Measurements from ENCODE around the gene TYRP1. TPM values are rescaled to one million over a fixed set of nuclear protein-coding genes. Genes with fewer than 3 reads are reported as not detected.

Gene TYRP1
- total RNA-seq, 2 experiments from 2014 or later: not detected

- H3K4me3 Mint-ChIP-seq: no peak overlapping the region
- no peak for DNase-seq
- no peak overlapping the region for H3K27ac Mint-ChIP-seq
- ATAC-seq: no peak
- H3K36me3 Mint-ChIP-seq (ENCODE audit: low read depth): no peaks in the 10 kb centered on the region
- CTCF ChIA-PET: no interaction called here
- POLR2A ChIA-PET: no interaction called here
- peaks cover 11% of the 10 kb centered on the region for H3K9me3 Mint-ChIP-seq (ENCODE audit: insufficient read depth)
- H3K27me3 Mint-ChIP-seq (ENCODE audit: low read depth): no peaks in the 10 kb centered on the region
- H3K4me1 Mint-ChIP-seq (ENCODE audit: low read depth): no peaks in the 10 kb centered on the region
Measured at GRCh38 chr9:12699529-12699928, 6.3 kb downstream of the TYRP1 start.

GRCh38 chr9:12701126-12701525, 7.9 kb downstream of the TYRP1 start:
- Mint-ChIP-seq H3K36me3 (ENCODE audit: low read depth) (no peaks in the 10 kb centered on the region), H3K4me1 (ENCODE audit: low read depth) (no peaks in the 10 kb centered on the region), H3K27ac (no peak overlapping the region), H3K9me3 (ENCODE audit: insufficient read depth) (peaks cover 1% of the 10 kb centered on the region), H3K27me3 (ENCODE audit: low read depth) (no peaks in the 10 kb centered on the region), H3K4me3 (no peak overlapping the region)
- POLR2A ChIA-PET: no interaction called here
- CTCF ChIA-PET: no interaction called here
- no peak for DNase-seq
- no peak for ATAC-seq

- Mint-ChIP-seq H3K4me1 (ENCODE audit: low read depth) (no peaks in the 10 kb centered on the region), H3K9me3 (ENCODE audit: insufficient read depth) (no peaks in the 10 kb centered on the region), H3K36me3 (ENCODE audit: low read depth) (no peaks in the 10 kb centered on the region), H3K27ac (no peak overlapping the region), H3K4me3 (no peak overlapping the region), H3K27me3 (ENCODE audit: low read depth) (no peaks in the 10 kb centered on the region)
- DNase-seq: no peak
- ATAC-seq: no peak
- POLR2A ChIA-PET: no interaction called here
- CTCF ChIA-PET: no interaction called here
Measured at GRCh38 chr9:12702160-12702758, 9.1 kb downstream of the TYRP1 start.

DNA sequence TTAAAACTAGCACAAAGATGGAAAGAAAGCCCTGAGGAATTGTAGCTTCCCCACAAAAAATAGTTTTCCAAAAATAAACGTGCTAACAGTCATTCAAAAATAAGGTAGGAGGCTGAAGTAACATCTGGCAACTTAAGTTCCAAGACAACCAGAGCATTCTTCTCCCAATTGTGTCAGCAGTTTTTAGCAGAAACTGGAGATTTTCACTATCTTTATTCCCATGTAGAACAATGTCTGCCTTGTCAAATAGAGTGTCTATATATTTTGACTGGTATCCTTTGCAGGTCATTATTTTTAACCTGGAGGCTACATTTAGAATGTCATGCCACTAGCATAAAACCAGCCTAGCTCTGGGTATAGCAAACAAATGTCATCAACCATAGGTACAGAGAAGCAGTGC, 10.8 kb downstream of the TYRP1 start:
- ATAC-seq (no peak), DNase-seq (no peak)
- no peaks in the 10 kb centered on the region for H3K9me3 Mint-ChIP-seq (ENCODE audit: insufficient read depth)
- no peak overlapping the region for H3K27ac Mint-ChIP-seq
- H3K4me3 Mint-ChIP-seq: no peak overlapping the region
- no peaks in the 10 kb centered on the region for H3K4me1 Mint-ChIP-seq (ENCODE audit: low read depth)
- ChIA-PET CTCF (no interaction called here), POLR2A (no interaction called here)
- H3K36me3 Mint-ChIP-seq (ENCODE audit: low read depth): no peaks in the 10 kb centered on the region
- H3K27me3 Mint-ChIP-seq (ENCODE audit: low read depth): no peaks in the 10 kb centered on the region

DNA sequence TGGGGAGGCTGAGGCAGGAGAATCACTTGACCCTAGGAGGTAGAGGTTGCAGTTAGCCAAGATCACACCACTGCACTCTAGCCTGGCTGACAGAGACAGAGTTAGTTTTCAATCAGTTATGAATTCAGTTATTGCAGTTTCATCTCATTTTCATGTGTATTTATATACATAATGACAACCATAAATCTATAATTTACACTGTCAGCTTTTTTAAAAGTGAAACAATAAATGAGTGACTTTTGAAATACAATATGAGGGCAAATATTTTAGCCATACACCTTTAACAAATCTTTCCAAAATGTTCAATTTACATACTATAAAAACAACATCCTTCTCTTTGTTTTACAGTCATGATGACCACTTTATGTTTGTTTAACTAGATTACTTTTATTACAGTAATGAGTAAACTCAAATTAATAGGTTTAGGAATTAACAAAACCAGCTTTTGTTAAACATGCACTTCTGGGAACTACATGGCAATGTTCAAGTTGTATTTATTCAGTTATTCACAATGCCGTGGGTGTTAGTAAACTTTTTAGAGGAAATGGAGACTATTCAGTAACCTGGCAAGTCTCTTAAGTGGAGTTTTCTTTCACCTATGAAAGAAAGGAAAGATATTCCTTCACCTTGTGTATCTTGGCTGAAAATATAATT, 12.7 kb downstream of the TYRP1 start:
- Mint-ChIP-seq H3K36me3 (ENCODE audit: low read depth) (no peaks in the 10 kb centered on the region), H3K9me3 (ENCODE audit: insufficient read depth) (no peaks in the 10 kb centered on the region), H3K4me1 (ENCODE audit: low read depth) (no peaks in the 10 kb centered on the region), H3K27me3 (ENCODE audit: low read depth) (no peaks in the 10 kb centered on the region), H3K4me3 (no peak overlapping the region), H3K27ac (no peak overlapping the region)
- no peak for DNase-seq
- ATAC-seq: no peak
- POLR2A ChIA-PET: no interaction called here
- CTCF ChIA-PET: no interaction called here

DNA sequence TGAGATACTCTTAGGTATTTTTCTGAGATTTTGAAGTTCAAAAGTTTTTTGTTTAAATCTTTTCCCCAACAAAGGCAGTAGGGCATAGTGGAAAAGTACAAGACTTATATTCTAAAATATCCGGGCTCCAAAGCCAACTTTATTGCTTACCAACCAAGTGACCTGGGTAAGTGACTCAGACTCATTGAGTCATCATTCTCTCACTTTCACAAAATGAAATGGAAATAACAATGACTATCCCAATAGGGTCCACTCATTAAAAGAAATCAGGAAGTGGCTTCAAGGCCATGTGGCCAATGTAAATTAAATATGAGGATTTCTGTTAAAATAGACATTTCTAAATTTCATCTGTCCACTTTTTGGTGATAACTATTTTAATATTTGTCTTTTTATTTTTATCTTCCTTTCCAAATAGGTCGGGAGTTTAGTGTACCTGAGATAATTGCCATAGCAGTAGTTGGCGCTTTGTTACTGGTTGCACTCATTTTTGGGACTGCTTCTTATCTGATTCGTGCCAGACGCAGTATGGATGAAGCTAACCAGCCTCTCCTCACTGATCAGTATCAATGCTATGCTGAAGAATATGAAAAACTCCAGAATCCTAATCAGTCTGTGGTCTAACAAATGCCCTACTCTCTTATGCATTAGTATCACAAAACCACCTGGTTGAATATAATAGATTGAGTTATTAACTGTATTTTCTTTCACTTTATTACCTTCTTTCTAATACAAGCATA, 15.5 kb downstream of the TYRP1 start:
- ATAC-seq (no peak), DNase-seq (no peak)
- Mint-ChIP-seq H3K4me3 (no peak overlapping the region), H3K36me3 (ENCODE audit: low read depth) (no peaks in the 10 kb centered on the region), H3K27me3 (ENCODE audit: low read depth) (no peaks in the 10 kb centered on the region), H3K4me1 (ENCODE audit: low read depth) (no peaks in the 10 kb centered on the region), H3K27ac (no peak overlapping the region), H3K9me3 (ENCODE audit: insufficient read depth) (no peaks in the 10 kb centered on the region)
- ChIA-PET CTCF (no interaction called here), POLR2A (no interaction called here)

- no peaks in the 10 kb centered on the region for H3K36me3 Mint-ChIP-seq (ENCODE audit: low read depth)
- H3K9me3 Mint-ChIP-seq (ENCODE audit: insufficient read depth): no peaks in the 10 kb centered on the region
- ChIA-PET CTCF (no interaction called here), POLR2A (no interaction called here)
- no peak overlapping the region for H3K27ac Mint-ChIP-seq
- H3K27me3 Mint-ChIP-seq (ENCODE audit: low read depth): no peaks in the 10 kb centered on the region
- no peaks in the 10 kb centered on the region for H3K4me1 Mint-ChIP-seq (ENCODE audit: low read depth)
- DNase-seq: no peak
- no peak overlapping the region for H3K4me3 Mint-ChIP-seq
- ATAC-seq: no peak
Measured at GRCh38 chr9:12712532-12712931, 19.3 kb downstream of the TYRP1 start.

DNA sequence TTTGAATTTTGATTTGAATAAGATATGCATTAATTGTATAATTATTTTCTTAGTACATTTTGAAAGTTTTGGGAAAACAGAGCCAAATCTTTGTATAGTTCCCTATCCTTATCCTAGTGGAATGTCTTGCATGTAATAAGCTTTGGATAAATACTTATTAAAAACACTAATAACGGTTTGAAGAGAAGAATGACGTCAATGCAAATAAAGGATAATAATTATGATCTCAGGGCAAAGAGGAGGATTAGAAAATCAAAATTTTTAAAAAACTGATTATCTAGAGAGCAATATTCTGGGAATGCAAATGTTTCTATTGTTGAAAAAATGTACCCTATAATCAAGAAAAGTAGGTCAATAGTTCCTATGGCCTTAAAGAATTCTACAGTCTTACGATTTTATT, 22.1 kb downstream of the TYRP1 start:
- no peak overlapping the region for H3K27ac Mint-ChIP-seq
- H3K9me3 Mint-ChIP-seq (ENCODE audit: insufficient read depth): no peaks in the 10 kb centered on the region
- no peaks in the 10 kb centered on the region for H3K36me3 Mint-ChIP-seq (ENCODE audit: low read depth)
- no peaks in the 10 kb centered on the region for H3K4me1 Mint-ChIP-seq (ENCODE audit: low read depth)
- ChIA-PET POLR2A (no interaction called here), CTCF (no interaction called here)
- no peak for DNase-seq
- H3K4me3 Mint-ChIP-seq: no peak overlapping the region
- H3K27me3 Mint-ChIP-seq (ENCODE audit: low read depth): no peaks in the 10 kb centered on the region
- no peak for ATAC-seq

GRCh38 chr9:12716823-12717600, 23.8 kb downstream of the TYRP1 start:
- ChIA-PET CTCF (no interaction called here), POLR2A (no interaction called here)
- DNase-seq (no peak), ATAC-seq (no peak)
- Mint-ChIP-seq H3K27me3 (ENCODE audit: low read depth) (no peaks in the 10 kb centered on the region), H3K9me3 (ENCODE audit: insufficient read depth) (no peaks in the 10 kb centered on the region), H3K27ac (no peak overlapping the region), H3K36me3 (ENCODE audit: low read depth) (no peaks in the 10 kb centered on the region), H3K4me3 (no peak overlapping the region), H3K4me1 (ENCODE audit: low read depth) (no peaks in the 10 kb centered on the region)

DNA sequence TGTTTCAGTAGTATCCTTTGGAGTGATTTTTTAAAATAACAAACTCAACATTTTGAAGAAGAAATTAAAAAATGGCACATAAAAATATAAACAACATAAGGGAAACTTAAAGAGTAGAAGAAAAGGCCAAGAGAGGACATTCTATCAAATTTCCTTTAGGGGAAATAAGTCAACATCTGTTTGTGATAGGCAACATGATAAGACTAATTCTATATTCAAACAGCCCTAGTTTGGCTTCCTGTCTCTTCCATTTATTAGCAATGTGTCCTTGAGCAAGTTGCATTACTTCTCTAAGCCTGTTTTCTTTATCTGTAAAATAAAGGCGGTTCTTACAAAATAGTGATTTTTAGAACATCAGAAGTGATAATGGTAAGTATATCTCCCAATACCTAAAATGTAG, 24.7 kb downstream of the TYRP1 start:
- no peak for DNase-seq
- no peaks in the 10 kb centered on the region for H3K36me3 Mint-ChIP-seq (ENCODE audit: low read depth)
- H3K27ac Mint-ChIP-seq: no peak overlapping the region
- ChIA-PET POLR2A (no interaction called here), CTCF (no interaction called here)
- no peaks in the 10 kb centered on the region for H3K4me1 Mint-ChIP-seq (ENCODE audit: low read depth)
- ATAC-seq: no peak
- no peak overlapping the region for H3K4me3 Mint-ChIP-seq
- H3K27me3 Mint-ChIP-seq (ENCODE audit: low read depth): no peaks in the 10 kb centered on the region
- H3K9me3 Mint-ChIP-seq (ENCODE audit: insufficient read depth): peaks cover 3% of the 10 kb centered on the region

- Mint-ChIP-seq H3K36me3 (ENCODE audit: low read depth) (no peaks in the 10 kb centered on the region), H3K4me3 (no peak overlapping the region), H3K27me3 (ENCODE audit: low read depth) (no peaks in the 10 kb centered on the region), H3K4me1 (ENCODE audit: low read depth) (no peaks in the 10 kb centered on the region), H3K27ac (no peak overlapping the region), H3K9me3 (ENCODE audit: insufficient read depth) (peaks cover 3% of the 10 kb centered on the region)
- CTCF ChIA-PET: no interaction called here
- ATAC-seq (no peak), DNase-seq (no peak)
- POLR2A ChIA-PET: no interaction called here
Measured at GRCh38 chr9:12718482-12719026, 25.4 kb downstream of the TYRP1 start.

DNA sequence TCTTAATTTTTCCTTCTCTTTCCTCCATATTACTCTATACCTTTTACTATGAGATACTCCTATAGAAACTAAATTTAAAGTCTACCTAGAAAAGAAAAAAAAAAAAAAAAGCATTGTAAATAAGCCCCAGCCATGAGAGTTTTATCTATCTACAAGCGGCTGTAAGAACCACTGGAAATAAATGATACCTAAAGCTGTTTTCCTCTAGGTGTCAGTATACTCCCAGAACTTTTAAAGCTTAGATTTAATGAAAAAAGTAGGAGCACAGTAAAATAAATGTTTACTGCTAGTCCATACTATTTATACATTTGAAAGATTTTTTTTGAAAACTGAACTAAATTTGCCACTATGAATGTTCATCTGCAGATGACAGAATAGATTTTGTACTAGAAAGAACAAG, 26.2 kb downstream of the TYRP1 start:
- no peaks in the 10 kb centered on the region for H3K4me1 Mint-ChIP-seq (ENCODE audit: low read depth)
- no peak overlapping the region for H3K27ac Mint-ChIP-seq
- ChIA-PET POLR2A (no interaction called here), CTCF (no interaction called here)
- ATAC-seq (no peak), DNase-seq (no peak)
- H3K4me3 Mint-ChIP-seq: no peak overlapping the region
- peaks cover 3% of the 10 kb centered on the region for H3K9me3 Mint-ChIP-seq (ENCODE audit: insufficient read depth)
- no peaks in the 10 kb centered on the region for H3K36me3 Mint-ChIP-seq (ENCODE audit: low read depth)
- H3K27me3 Mint-ChIP-seq (ENCODE audit: low read depth): no peaks in the 10 kb centered on the region
